ENCODE results near the gene ABHD5.
A peak's percentile ranks its signal among the peaks of the same experiment; 100 is the strongest.

The ABHD5 gene

GRCh38 chr3:43727930-43728329, 37.2 kb downstream of the ABHD5 start:
- DNase-seq, result no peak

- DNase-seq, result no peak
These were observed 37.7 kb downstream of the ABHD5 start for GRCh38 chr3:43728476-43728875.

GRCh38 chr3:43728947-43729346, 38.2 kb downstream of the ABHD5 start:
- DNase-seq, result no peak

GRCh38 chr3:43729707-43730414, 39.1 kb downstream of the ABHD5 start:
- DNase-seq, result no peak

- DNase-seq, result no peak
These were observed 42.1 kb downstream of the ABHD5 start for GRCh38 chr3:43732747-43733425.

- peak; percentile 6 for DNase-seq
These were observed 43.0 kb downstream of the ABHD5 start for GRCh38 chr3:43733459-43734384.

GRCh38 chr3:43734685-43735084, 43.9 kb downstream of the ABHD5 start:
- DNase-seq, result peak; percentile 17

GRCh38 chr3:43735618-43736017, 44.9 kb downstream of the ABHD5 start:
- DNase-seq, result no peak

- DNase-seq, result no peak
These were observed 46.1 kb downstream of the ABHD5 start for GRCh38 chr3:43736558-43737440.

GRCh38 chr3:43738305-43738704, 47.6 kb downstream of the ABHD5 start:
- DNase-seq, result no peak

GRCh38 chr3:43742920-43743319, 52.2 kb downstream of the ABHD5 start:
- DNase-seq, result no peak

GRCh38 chr3:43747641-43748040, 56.9 kb downstream of the ABHD5 start:
- no peak for DNase-seq

GRCh38 chr3:43748179-43748578, 57.4 kb downstream of the ABHD5 start:
- no peak for DNase-seq

- DNase-seq, result no peak
These were observed 57.9 kb downstream of the ABHD5 start for GRCh38 chr3:43748645-43749044.

- no peak for DNase-seq
These were observed 62.2 kb downstream of the ABHD5 start for GRCh38 chr3:43752905-43753304.

GRCh38 chr3:43753741-43754715, 63.3 kb downstream of the ABHD5 start:
- no peak for DNase-seq

GRCh38 chr3:43755516-43756200, 64.9 kb downstream of the ABHD5 start:
- DNase-seq, result no peak

- DNase-seq, result no peak
These were observed 67.1 kb downstream of the ABHD5 start for GRCh38 chr3:43757666-43758321.

GRCh38 chr3:43758592-43759225, 68.0 kb downstream of the ABHD5 start:
- DNase-seq, result no peak

Data from NCI-H526 treated with DMSO at 0.1 percent for 48 hours (cell line).